HUES64 (cell line): ENCODE results near the gene MCOLN2.
"Not testable (repeated sequence)": the region's sequence is repeated elsewhere in the genome, so short reads cannot be mapped to it uniquely, and the experiment has no call there.

Source experiments
- H3K27ac ChIP-seq: 2 replicates; pipeline ENCODE4 v1.7.0; 2013; ENCODE audit warnings: low read depth, low read length, inconsistent platforms
- H3K27me3 ChIP-seq: 2 replicates; pipeline ENCODE4 v1.6.1; 2013; ENCODE audit warnings: mild to moderate bottlenecking, low read length; ENCODE audit not compliant: insufficient read depth
- H3K36me3 ChIP-seq: 2 replicates; pipeline ENCODE4 v1.6.1; 2013; ENCODE audit warnings: mild to moderate bottlenecking, low read length; ENCODE audit not compliant: insufficient read depth
- H3K4me1 ChIP-seq: 2 replicates; pipeline ENCODE4 v1.6.1; 2013; ENCODE audit warnings: mild to moderate bottlenecking, low read length, moderate library complexity; ENCODE audit not compliant: insufficient read depth
- H3K4me3 ChIP-seq: 2 replicates; pipeline ENCODE4 v1.5.1; 2013; ENCODE audit warnings: mild to moderate bottlenecking, low read length, moderate library complexity
- H3K9ac ChIP-seq: 2 replicates; pipeline ENCODE4 v1.6.1; 2013; ENCODE audit warnings: mild to moderate bottlenecking, low read depth, low read length
- H3K9me3 ChIP-seq: 2 replicates; pipeline ENCODE4 v1.6.1; 2013; ENCODE audit warnings: low read depth, low read length; ENCODE audit not compliant: insufficient read depth
- WGBS: fragments of 150-250, 120-280 bp; methylation state at CpG from one replicate; pipeline ENCODE4 v1.1.7; 2013; ENCODE audit warnings: missing lambda C conversion rate; 5-methylcytosine and 5-hydroxymethylcytosine counted together

Gene MCOLN2

GRCh38 chr1:85015826-85016225, 18.9 kb upstream of the MCOLN2 start:
- H3K27me3 ChIP-seq: no peaks in the 10 kb centered on the region
- 100% methylated on average over 1 of the region's 1 CpG for WGBS
- H3K36me3 ChIP-seq: no peaks in the 10 kb centered on the region

DNA sequence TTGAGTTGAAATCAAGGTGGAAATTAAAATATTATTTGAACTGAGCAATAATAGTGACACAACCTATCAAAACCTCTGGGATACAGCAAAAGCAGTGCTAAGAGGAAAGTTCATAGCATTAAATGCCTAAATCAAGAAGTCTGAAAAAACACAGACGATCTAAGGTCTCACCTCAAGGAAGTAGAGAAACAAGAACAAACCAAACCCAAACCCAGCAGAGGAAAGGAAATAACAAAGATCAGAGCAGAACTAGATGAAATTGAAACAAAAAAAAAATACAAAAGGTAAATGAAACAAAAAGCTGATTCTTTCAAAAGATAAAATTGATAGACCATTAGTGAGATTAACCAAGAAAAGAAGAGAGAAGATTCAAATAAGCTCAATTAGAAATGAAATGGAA, 8.7 kb upstream of the MCOLN2 start:
- not testable (repeated sequence) for H3K9ac ChIP-seq, H3K4me3 ChIP-seq, H3K36me3 ChIP-seq, H3K27ac ChIP-seq, H3K4me1 ChIP-seq, H3K9me3 ChIP-seq
- H3K27me3 ChIP-seq: peaks cover 21% of the 10 kb centered on the region
- 100% methylated on average over 1 of the region's 1 CpG for WGBS

More at GRCh38 chr1:85015826-85016225, 18.9 kb upstream of the MCOLN2 start:
- Histone ChIP-seq H3K4me3 (no peak overlapping the region), H3K4me1 (no peaks in the 10 kb centered on the region), H3K9me3 (no peaks in the 10 kb centered on the region), H3K27ac (no peak overlapping the region), H3K9ac (no peak overlapping the region)

GRCh38 chr1:85001742-85002141, 4.8 kb upstream of the MCOLN2 start:
- no peak overlapping the region for H3K27ac ChIP-seq
- H3K9ac ChIP-seq: no peak overlapping the region
- peaks cover 58% of the 10 kb centered on the region for H3K27me3 ChIP-seq
- H3K36me3 ChIP-seq: no peaks in the 10 kb centered on the region
- H3K4me1 ChIP-seq: 0 out of 2 replicates have a peak, but pooled peaks cover 4% of the 10 kb centered on the region
- no peak overlapping the region for H3K4me3 ChIP-seq
- no peaks in the 10 kb centered on the region for H3K9me3 ChIP-seq

- H3K4me3 ChIP-seq: peak overlapping the region; percentile 58
- H3K27me3 ChIP-seq: peaks cover 84% of the 10 kb centered on the region
- 41% methylated on average over 14 of the region's 14 CpGs for WGBS
- H3K9ac ChIP-seq: no peak overlapping the region
- H3K9me3 ChIP-seq: no peaks in the 10 kb centered on the region
- 0 out of 2 replicates have a peak, but pooled peaks cover 4% of the 10 kb centered on the region for H3K4me1 ChIP-seq
- H3K27ac ChIP-seq: no peak overlapping the region
- H3K36me3 ChIP-seq: no peaks in the 10 kb centered on the region
These were observed 1.8 kb upstream of the MCOLN2 start for GRCh38 chr1:84998642-84999280.

DNA sequence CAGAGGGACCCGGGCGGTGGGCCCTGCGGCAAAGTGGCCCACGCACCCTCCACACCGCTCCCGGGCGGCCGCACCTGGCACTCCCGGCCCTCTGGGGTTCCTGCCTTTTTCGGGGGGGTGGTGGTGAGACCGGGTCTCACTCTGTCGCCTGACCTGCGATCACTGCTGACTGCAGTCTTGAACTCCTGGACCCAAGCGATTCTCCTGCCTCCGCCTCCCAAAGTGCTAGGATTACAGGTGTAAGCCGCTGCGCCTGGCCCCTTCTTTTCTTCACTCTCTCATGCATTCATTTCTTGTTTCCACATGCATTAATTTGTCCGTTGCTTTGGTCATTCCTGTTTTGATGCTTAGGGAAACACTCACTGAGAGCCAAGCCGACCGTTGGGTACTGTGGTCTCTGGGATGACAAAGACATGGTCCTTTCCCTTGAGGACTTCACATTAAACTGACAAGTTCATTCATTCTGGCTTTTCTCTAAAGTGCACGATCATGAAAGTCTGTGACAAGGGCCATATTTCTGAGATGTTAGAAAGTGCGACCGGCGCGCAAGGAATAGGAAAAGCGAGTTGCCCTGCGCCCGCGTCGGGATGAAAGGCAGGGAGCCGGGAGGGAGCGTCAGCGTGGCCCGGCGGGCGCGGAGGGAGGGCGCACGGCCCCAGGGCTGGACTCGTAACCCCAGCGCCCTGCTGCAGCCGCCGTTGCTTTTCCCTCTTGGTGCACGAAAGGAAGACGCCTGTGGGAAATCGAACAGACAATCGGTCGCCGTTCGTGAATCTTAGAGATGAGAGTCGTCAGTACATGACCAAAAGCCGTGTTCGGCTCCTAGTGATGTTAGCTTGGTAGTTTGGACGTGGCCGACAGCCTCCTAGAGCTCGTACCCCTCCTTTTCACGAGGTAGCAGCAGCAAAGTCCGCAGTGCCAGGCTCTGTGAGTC, 1.0 kb upstream of the MCOLN2 start:
- Histone ChIP-seq H3K27me3 (peaks cover 82% of the 10 kb centered on the region), H3K9me3 (no peaks in the 10 kb centered on the region), H3K27ac (no peak overlapping the region), H3K36me3 (no peaks in the 10 kb centered on the region), H3K4me3 (peak overlapping the region; percentile 58), H3K9ac (no peak overlapping the region), H3K4me1 (0 out of 2 replicates have a peak, but pooled peaks cover 4% of the 10 kb centered on the region)
- 2% methylated on average over 58 of the region's 58 CpGs for WGBS

DNA sequence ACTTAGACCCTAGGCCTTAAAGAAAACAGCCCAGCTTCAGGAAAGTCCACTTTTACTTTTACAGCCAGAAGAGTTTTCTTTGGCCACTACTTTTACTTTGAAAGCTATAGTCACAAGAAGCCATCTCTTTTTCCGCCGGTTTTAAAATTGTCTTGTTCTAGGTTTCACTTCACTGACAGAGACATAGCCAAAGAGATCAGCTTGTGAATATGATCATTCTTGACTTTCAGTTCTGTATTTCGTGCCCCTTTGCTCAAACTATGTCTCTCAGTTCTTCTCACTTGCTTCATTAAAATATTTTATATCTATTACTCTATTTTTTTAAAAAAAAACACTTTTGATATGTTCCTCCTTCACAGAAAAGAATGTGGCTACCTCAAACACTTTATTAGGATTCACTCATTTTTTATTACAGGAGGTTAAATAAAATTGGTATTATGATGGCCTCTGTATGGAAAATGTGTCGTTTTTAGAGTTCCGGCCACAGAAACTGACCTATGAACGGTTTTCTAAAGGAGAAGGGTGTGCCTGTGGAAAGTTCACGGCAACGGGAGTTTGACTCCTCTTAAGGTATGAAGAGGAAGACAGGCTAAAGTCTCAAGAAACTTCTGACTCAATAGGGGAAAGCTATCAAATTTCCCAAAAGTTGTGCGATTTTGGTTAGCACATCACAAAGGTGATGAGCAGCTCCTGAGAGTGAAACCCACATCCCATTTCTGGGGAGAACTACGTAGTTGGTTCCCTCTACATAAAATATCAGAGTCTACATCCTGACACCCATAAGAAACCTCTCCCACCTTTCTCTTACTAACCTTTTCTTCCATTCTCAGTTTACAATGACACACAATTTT, 1.2 kb downstream of the MCOLN2 start:
- H3K4me1 ChIP-seq: 0 out of 2 replicates have a peak, but pooled peaks cover 4% of the 10 kb centered on the region
- H3K4me3 ChIP-seq: no peak overlapping the region
- no peaks in the 10 kb centered on the region for H3K9me3 ChIP-seq
- no peak overlapping the region for H3K27ac ChIP-seq
- H3K9ac ChIP-seq: no peak overlapping the region
- H3K36me3 ChIP-seq: no peaks in the 10 kb centered on the region
- WGBS: 92% methylated on average over 10 of the region's 10 CpGs
- peaks cover 72% of the 10 kb centered on the region for H3K27me3 ChIP-seq

GRCh38 chr1:84991097-84991920, 5.6 kb downstream of the MCOLN2 start:
- Histone ChIP-seq H3K27ac (no peak overlapping the region), H3K4me3 (no peak overlapping the region), H3K4me1 (no peaks in the 10 kb centered on the region), H3K9ac (no peak overlapping the region), H3K27me3 (peaks cover 29% of the 10 kb centered on the region), H3K9me3 (no peaks in the 10 kb centered on the region), H3K36me3 (no peaks in the 10 kb centered on the region)
- WGBS: 76% methylated on average over 8 of the region's 8 CpGs

DNA sequence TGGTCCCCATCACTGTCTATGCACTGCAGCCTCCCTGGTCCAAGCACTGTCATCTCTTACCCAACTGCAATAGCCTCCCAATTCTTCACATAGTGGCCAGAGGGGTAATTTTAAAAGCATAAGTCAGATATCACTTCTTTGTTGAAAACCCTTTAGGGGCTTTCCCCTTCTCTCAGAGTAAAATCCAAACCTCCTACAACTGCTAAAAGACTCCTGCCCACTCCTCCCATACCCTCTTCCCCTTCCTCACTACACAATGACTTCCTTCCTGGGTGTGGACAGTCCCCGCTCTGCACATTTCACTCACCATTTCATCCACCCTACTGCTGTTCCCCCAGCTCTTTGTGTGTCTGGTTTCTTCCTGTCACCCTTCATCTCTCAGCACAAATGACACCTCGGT, 8.3 kb downstream of the MCOLN2 start:
- no peaks in the 10 kb centered on the region for H3K4me1 ChIP-seq
- H3K9me3 ChIP-seq: no peaks in the 10 kb centered on the region
- no peak overlapping the region for H3K9ac ChIP-seq
- H3K27me3 ChIP-seq: peaks cover 7% of the 10 kb centered on the region; the same call in 1 of the 2 replicates
- H3K4me3 ChIP-seq: no peak overlapping the region
- no peaks in the 10 kb centered on the region for H3K36me3 ChIP-seq
- no peak overlapping the region for H3K27ac ChIP-seq
- 87% methylated on average over 2 of the region's 2 CpGs for WGBS

DNA sequence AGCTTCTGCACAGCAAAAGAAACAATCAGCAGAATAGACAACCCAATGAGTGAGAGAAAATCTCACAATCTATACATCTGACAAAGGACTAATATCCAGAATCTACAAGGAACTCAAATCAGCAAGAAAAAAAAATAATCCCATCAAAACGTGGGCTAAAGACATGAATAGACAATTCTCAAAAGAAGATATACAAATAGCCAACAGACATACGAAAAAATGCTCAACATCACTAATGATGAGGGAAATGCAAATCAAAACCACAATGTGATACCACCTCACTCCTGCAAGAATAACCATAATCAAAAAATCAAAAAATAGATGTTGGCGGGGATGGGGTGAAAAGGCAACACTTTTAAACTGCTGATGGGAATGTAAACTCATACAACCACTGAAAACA, 10.4 kb downstream of the MCOLN2 start:
- H3K27ac ChIP-seq, H3K9me3 ChIP-seq, H3K4me1 ChIP-seq, H3K36me3 ChIP-seq, H3K4me3 ChIP-seq, H3K9ac ChIP-seq, H3K27me3 ChIP-seq: not testable (repeated sequence)
- 80% methylated on average over 2 of the region's 3 CpGs for WGBS

DNA sequence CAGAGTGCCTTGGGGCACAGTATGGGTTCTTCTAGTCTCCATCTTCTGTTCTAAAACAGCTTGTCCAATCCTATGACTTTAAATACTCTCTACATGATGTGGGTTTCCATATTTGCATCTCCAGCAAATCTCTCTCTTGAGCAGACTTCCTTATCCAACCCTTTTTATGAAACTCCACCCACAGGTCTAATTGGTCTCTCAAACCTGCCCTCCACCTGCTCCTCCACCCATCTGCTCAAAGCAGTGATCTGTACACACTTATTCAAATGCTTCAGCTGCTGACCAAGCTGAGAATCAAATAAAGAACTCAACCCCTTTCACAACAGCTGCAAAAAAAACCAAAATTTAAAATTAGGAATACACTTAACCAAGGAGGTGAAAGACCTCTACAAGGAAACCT, 11.5 kb downstream of the MCOLN2 start:
- Histone ChIP-seq H3K4me3 (no peak overlapping the region), H3K27me3 (no peaks in the 10 kb centered on the region)

More for the DNA sequence above, 11.5 kb downstream of the MCOLN2 start:
- Histone ChIP-seq H3K4me1 (no peaks in the 10 kb centered on the region), H3K9me3 (no peaks in the 10 kb centered on the region), H3K9ac (no peak overlapping the region), H3K36me3 (no peaks in the 10 kb centered on the region), H3K27ac (no peak overlapping the region)
